WTC11 (cell line): ENCODE data around the gene CALN1. TPM values are rescaled to one million over a fixed set of nuclear protein-coding genes. Genes with fewer than 3 reads are reported as not detected.

Experiments used
- ATAC-seq: fragments of 200-7000 bp; cut with Tn5 transposase; 2 replicates; pipeline ENCODE4 v1.10.0; 2021; ENCODE audit warnings: mild to moderate bottlenecking, moderate library complexity
- CTCF ChIA-PET: fragments of 300-600 bp; sonication (Branson Sonifier 250); formaldehyde crosslinking; loops from one replicate; lab custom pipeline; 2021; ENCODE audit warnings: antibody characterized with exemption; lab: Charles Lee
- POLR2A ChIA-PET: fragments of 350-600 bp; sonication (Branson Sonifier 250); formaldehyde crosslinking; loops from one replicate; lab custom pipeline; 2021; ENCODE audit warnings: antibody characterized with exemption; lab: Charles Lee
- DNase-seq: peaks from one replicate; pipeline ENCODE4 v3.0.0; 2021; ENCODE audit warnings: low spot score
- H3K27ac Mint-ChIP-seq: 2 replicates; pipeline ENCODE4 v1.8.0; 2021; ENCODE audit warnings: mixed read lengths
- H3K27me3 Mint-ChIP-seq: 2 replicates; pipeline ENCODE4 v1.8.0; 2021; ENCODE audit warnings: low read depth, mild to moderate bottlenecking, moderate library complexity, mixed read lengths
- H3K36me3 Mint-ChIP-seq: 2 replicates; pipeline ENCODE4 v1.8.0; 2021; ENCODE audit warnings: mixed read lengths
- H3K4me1 Mint-ChIP-seq: 2 replicates; pipeline ENCODE4 v1.8.0; 2022; ENCODE audit warnings: mixed read lengths
- H3K4me3 Mint-ChIP-seq: 2 replicates; pipeline ENCODE4 v1.8.0; 2021; ENCODE audit warnings: mild to moderate bottlenecking, moderate library complexity, mixed read lengths
- H3K9me3 Mint-ChIP-seq: 2 replicates; pipeline ENCODE4 v1.8.0; 2021; ENCODE audit warnings: mixed read lengths
- ATF2 ChIP-seq: sonication (generic); formaldehyde crosslinking; IDR thresholded peaks from 2 replicates; pipeline ENCODE4 v1.8.1; 2022; ENCODE audit warnings: low read depth, missing genetic modification reagents, borderline replicate concordance
- ATF3 ChIP-seq: sonication (generic); formaldehyde crosslinking; conservative IDR thresholded peaks from 2 replicates; pipeline ENCODE4 v1.8.1; 2022; ENCODE audit warnings: mild to moderate bottlenecking, missing genetic modification reagents
- ETV6 ChIP-seq: sonication (generic); formaldehyde crosslinking; IDR thresholded peaks from 2 replicates; pipeline ENCODE4 v1.8.1; 2022; ENCODE audit warnings: mild to moderate bottlenecking, missing genetic modification reagents
- TEAD1 ChIP-seq: sonication (generic); formaldehyde crosslinking; IDR thresholded peaks from 2 replicates; pipeline ENCODE4 v1.8.0; 2022; ENCODE audit warnings: mild to moderate bottlenecking, missing genetic modification reagents
- ZNF219 ChIP-seq: sonication (generic); formaldehyde crosslinking; IDR thresholded peaks from 2 replicates; pipeline ENCODE4 v1.8.0; 2023; ENCODE audit warnings: missing genetic modification reagents, mild to moderate bottlenecking, borderline replicate concordance
- ZNF281 ChIP-seq: sonication (generic); formaldehyde crosslinking; IDR thresholded peaks from 2 replicates; pipeline ENCODE4 v1.8.0; 2023; ENCODE audit warnings: mild to moderate bottlenecking, missing genetic modification reagents
- ZNF423 ChIP-seq: fragments of 250-450 bp; sonication (Bioruptor Pico); IDR thresholded peaks from 2 replicates; pipeline ENCODE4 v2.1.2; 2022; ENCODE audit warnings: mild to moderate bottlenecking, moderate library complexity
- total RNA-seq: library from RNA; stranded (reverse); gene quantifications from 3 replicates; pipeline ENCODE4 v1.2.3, GENCODE V29; 2021
- TF ChIP-seq, protein P1 (sequence below): fragments of 250-450 bp; sonication (Bioruptor Pico); IDR thresholded peaks from 2 replicates; pipeline ENCODE4 v1.9.0; 2021; ENCODE audit warnings: moderate library complexity, mild to moderate bottlenecking, inconsistent platforms, borderline replicate concordance
- TF ChIP-seq, protein P2 (sequence below): sonication (generic); formaldehyde crosslinking; IDR thresholded peaks from 2 replicates; pipeline ENCODE4 v1.8.1; 2022; ENCODE audit warnings: mild to moderate bottlenecking, missing genetic modification reagents, moderate library complexity, borderline replicate concordance
- TF ChIP-seq, protein P3 (sequence below): sonication (generic); formaldehyde crosslinking; IDR thresholded peaks from 2 replicates; pipeline ENCODE4 v1.8.1; 2023; ENCODE audit warnings: mild to moderate bottlenecking, missing genetic modification reagents, moderate library complexity
- TF ChIP-seq, protein P4 (sequence below): sonication (generic); formaldehyde crosslinking; IDR thresholded peaks from 2 replicates; pipeline ENCODE4 v1.8.1; 2022; ENCODE audit warnings: mild to moderate bottlenecking, moderate library complexity, missing genetic modification reagents

CALN1 gene
- total RNA-seq, 1 experiment from 2014 or later: 10.5 TPM

DNA sequence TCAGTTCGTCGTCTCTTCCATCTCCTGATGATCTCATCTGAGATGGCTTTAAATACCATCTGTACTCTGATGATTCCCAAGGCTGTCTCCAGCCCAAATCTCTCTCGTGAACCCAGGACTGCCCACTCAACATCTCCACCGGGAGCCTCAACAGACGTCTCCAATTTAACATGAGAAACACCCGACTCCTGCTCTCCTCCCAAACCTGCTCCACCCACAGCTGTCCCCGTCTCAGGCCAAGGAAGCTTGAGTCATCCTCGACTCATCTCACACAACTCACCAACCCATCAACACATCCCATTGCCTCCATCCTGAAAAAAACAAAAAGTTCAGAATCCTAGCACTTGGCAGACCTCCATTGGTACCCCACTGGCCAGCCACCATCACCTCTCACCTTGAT lies 29.7 kb upstream of the CALN1 start (continued):
- TF ChIP-seq, protein P1, sequence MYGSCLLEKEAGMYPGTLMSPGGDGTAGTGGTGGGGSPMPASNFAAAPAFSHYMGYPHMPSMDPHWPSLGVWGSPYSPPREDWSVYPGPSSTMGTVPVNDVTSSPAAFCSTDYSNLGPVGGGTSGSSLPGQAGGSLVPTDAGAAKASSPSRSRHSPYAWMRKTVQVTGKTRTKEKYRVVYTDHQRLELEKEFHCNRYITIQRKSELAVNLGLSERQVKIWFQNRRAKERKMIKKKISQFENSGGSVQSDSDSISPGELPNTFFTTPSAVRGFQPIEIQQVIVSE (CRISPR knock-in tag): no peak
- TF ChIP-seq, protein P2, sequence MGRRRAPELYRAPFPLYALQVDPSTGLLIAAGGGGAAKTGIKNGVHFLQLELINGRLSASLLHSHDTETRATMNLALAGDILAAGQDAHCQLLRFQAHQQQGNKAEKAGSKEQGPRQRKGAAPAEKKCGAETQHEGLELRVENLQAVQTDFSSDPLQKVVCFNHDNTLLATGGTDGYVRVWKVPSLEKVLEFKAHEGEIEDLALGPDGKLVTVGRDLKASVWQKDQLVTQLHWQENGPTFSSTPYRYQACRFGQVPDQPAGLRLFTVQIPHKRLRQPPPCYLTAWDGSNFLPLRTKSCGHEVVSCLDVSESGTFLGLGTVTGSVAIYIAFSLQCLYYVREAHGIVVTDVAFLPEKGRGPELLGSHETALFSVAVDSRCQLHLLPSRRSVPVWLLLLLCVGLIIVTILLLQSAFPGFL (CRISPR knock-in tag): no peak
- TF ChIP-seq ZNF423 (CRISPR knock-in tag) (no peak), ATF3 (CRISPR knock-in tag) (no peak)

- DNase-seq (no peak), ATAC-seq (no peak)
- ChIA-PET CTCF (no interaction called here), POLR2A (no interaction called here)
- Mint-ChIP-seq H3K9me3 (no peaks in the 10 kb centered on the region), H3K4me3 (no peak overlapping the region), H3K27me3 (no peaks in the 10 kb centered on the region; the same call in 1 of the 2 replicates), H3K27ac (no peak overlapping the region), H3K4me1 (no peaks in the 10 kb centered on the region), H3K36me3 (no peaks in the 10 kb centered on the region)
- TF ChIP-seq, protein P3, sequence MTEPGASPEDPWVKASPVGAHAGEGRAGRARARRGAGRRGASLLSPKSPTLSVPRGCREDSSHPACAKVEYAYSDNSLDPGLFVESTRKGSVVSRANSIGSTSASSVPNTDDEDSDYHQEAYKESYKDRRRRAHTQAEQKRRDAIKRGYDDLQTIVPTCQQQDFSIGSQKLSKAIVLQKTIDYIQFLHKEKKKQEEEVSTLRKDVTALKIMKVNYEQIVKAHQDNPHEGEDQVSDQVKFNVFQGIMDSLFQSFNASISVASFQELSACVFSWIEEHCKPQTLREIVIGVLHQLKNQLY (CRISPR knock-in tag): no peak
- no peak for TF ChIP-seq ETV6
Measured at GRCh38 chr7:72438491-72438890, 26.4 kb upstream of the CALN1 start.

DNA sequence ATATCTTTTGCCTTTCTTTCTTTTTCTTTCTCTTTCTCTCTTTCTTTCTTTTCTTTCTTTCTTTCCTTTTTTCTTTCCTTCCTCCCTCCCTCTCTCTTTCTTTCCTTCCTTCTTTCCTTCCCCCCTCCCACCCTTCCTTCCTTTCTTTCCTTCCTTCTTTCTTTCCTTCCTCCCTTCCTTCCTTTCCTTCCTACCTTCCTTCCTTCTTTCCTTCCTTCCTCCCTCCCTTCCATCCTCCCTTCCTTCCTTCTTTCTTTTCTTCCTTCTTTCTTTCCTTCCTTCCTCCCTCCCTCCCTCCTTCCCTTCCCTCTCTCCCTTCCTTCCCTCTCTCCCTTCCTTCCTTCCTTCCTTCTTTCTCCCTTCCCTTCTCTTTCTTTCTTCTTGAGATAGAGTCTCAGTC lies 25.5 kb upstream of the CALN1 start:
- H3K27ac Mint-ChIP-seq: no peak overlapping the region
- no peaks in the 10 kb centered on the region for H3K4me1 Mint-ChIP-seq
- no peaks in the 10 kb centered on the region for H3K9me3 Mint-ChIP-seq
- no peak overlapping the region for H3K4me3 Mint-ChIP-seq
- no peak for ATAC-seq
- CTCF ChIA-PET: no interaction called here
- DNase-seq: no peak
- POLR2A ChIA-PET: no interaction called here
- H3K36me3 Mint-ChIP-seq: no peaks in the 10 kb centered on the region
- no peaks in the 10 kb centered on the region; the same call in 1 of the 2 replicates for H3K27me3 Mint-ChIP-seq
- TF ChIP-seq ZNF219 (CRISPR knock-in tag): no peak
- TF ChIP-seq, protein P2 (CRISPR knock-in tag): no peak

DNA sequence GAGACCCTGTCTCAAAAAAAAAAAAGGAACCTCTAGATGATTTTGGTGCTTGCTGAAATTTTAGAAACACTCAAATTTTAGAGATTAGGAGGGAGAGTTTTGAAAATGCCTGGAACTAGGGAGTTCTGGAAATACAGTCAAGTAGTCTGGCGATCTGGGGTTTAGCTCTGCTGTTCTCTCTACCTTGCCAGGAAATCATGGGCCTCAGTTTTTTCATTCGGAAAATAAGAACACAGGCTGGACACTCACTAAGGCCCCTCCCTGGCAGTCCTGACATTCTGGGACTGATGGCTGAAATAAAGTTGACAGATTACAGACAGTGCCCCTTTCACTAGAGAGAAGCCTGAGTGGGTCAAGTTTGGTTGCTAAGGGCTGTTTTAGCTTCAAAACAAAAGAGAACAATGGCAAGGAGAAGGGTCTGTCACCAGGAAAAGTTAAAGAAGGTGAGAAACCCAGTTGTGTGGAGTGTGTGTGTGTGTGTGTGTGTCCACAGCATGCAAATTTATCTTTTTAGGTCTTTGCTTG lies 25.0 kb upstream of the CALN1 start:
- H3K27me3 Mint-ChIP-seq: no peaks in the 10 kb centered on the region; the same call in 1 of the 2 replicates
- CTCF ChIA-PET: no interaction called here
- no peak overlapping the region for H3K4me3 Mint-ChIP-seq
- H3K4me1 Mint-ChIP-seq: no peaks in the 10 kb centered on the region
- TF ChIP-seq ZNF281 (CRISPR knock-in tag): no peak
- TF ChIP-seq, protein P4, sequence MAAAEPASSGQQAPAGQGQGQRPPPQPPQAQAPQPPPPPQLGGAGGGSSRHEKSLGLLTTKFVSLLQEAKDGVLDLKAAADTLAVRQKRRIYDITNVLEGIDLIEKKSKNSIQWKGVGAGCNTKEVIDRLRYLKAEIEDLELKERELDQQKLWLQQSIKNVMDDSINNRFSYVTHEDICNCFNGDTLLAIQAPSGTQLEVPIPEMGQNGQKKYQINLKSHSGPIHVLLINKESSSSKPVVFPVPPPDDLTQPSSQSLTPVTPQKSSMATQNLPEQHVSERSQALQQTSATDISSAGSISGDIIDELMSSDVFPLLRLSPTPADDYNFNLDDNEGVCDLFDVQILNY (CRISPR knock-in tag): no peak
- no peak for TF ChIP-seq ZNF423 (CRISPR knock-in tag)
- TF ChIP-seq ATF2 (CRISPR knock-in tag): no peak
- TF ChIP-seq TEAD1: no peak
- ATAC-seq (no peak), DNase-seq (no peak)
- H3K36me3 Mint-ChIP-seq: no peaks in the 10 kb centered on the region
- H3K9me3 Mint-ChIP-seq: no peaks in the 10 kb centered on the region
- POLR2A ChIA-PET: no interaction called here
- no peak overlapping the region for H3K27ac Mint-ChIP-seq
